Upper lobe of left lung (tissue), 6 donors: ENCODE results near the gene GEMIN7. TPM values are rescaled to one million over a fixed set of nuclear protein-coding genes. Genes with fewer than 3 reads are reported as not detected.

ENCODE experiments used
- ATAC-seq, 2 donors: fragments of 200-7000 bp; cut with Tn5 transposase; one replicate each; pipeline ENCODE4 v1.9.1; 2022; ENCODE audit warnings: mild to moderate bottlenecking in 2 of 2, moderate library complexity in 2 of 2; ENCODE audit not compliant: low FRiP score in 2 of 2
- DNase-seq, 2 donors: peaks; one replicate each; pipeline ENCODE4 v3.0.0-alpha.2; 2019 to 2020
- H3K27ac ChIP-seq, 4 donors: fragments of 200-600 bp; sonication (generic); one replicate each; pipeline ENCODE4 v1.5.1; 2016 to 2019
- H3K27me3 ChIP-seq, 4 donors: fragments of 200-600 bp; sonication (generic); one replicate each; pipeline ENCODE4 v1.5.1; 2017 to 2019
- H3K36me3 ChIP-seq, 4 donors: fragments of 200-600 bp; sonication (generic); one replicate each; pipeline ENCODE4 v1.5.1; 2016 to 2019
- H3K4me1 ChIP-seq, 4 donors: fragments of 200-600 bp; sonication (generic); one replicate each; pipeline ENCODE4 v1.5.1; 2018 to 2019
- H3K4me3 ChIP-seq, 4 donors: fragments of 200-600 bp; sonication (generic); one replicate each; pipeline ENCODE4 v1.5.1; 2017 to 2019; ENCODE audit warnings: mild to moderate bottlenecking in 2 of 4, moderate library complexity in 1 of 4
- H3K9me3 ChIP-seq, 4 donors: fragments of 200-600 bp; sonication (generic); one replicate each; pipeline ENCODE4 v1.5.1; 2018 to 2019
- CTCF ChIP-seq, 6 experiments: fragments of 450-650 bp in 4 of 6; fragments of 200-600 bp in 2 of 6; sonication (generic) in 2 of 6; IDR thresholded peaks; one replicate each; pipeline ENCODE4 v1.5.1; 2016 to 2019; ENCODE audit warnings: antibody characterized with exemption in 6 of 6
- EP300 ChIP-seq, 4 donors: sonication (generic); formaldehyde crosslinking; IDR thresholded peaks; one replicate each; pipeline ENCODE4 v1.5.1; 2017; ENCODE audit warnings: antibody characterized with exemption in 4 of 4, control low read depth in 2 of 4
- POLR2A ChIP-seq, 4 donors: fragments of 450-650 bp; IDR thresholded peaks; one replicate each; pipeline ENCODE4 v1.5.1; 2016 to 2017; ENCODE audit warnings: antibody characterized with exemption in 4 of 4, mild to moderate bottlenecking in 2 of 4
- POLR2AphosphoS5 ChIP-seq, 2 donors: sonication (generic); formaldehyde crosslinking; IDR thresholded peaks; one replicate each; pipeline ENCODE4 v1.5.1; 2017; ENCODE audit warnings: antibody characterized with exemption in 2 of 2
- WGBS, 2 donors: methylation state at CpG; one replicate each; pipeline ENCODE4 v1.1.5; 2017 to 2018; 5-methylcytosine and 5-hydroxymethylcytosine counted together
- total RNA-seq, 6 donors: library from RNA; depleted of rRNA in 4 of 6; stranded (reverse); fragments of >200 nt in 4 of 6; gene quantifications; one replicate each; pipeline versions ENCODE4 v1.1.0 to v1.2.1, GENCODE V29; 2016 to 2021
- donor health status: DM: no; HTN: no; CAD: no; lungs with moderate emphysema.
- donor health status: DM: no; HTN: yes; CAD: no; lungs with severe emphysema.

The GEMIN7 gene
- total RNA-seq, 6 donors from 2014 or later = 8.1 to 24.2 (median 13.5) TPM

- Histone ChIP-seq H3K4me1 (no peaks in the 10 kb centered on the region), H3K36me3 (peaks cover 56 to 100% (median 97%) of the 10 kb centered on the region in 4 donors), H3K9me3 (no peaks in the 10 kb centered on the region), H3K27me3 (no peaks in the 10 kb centered on the region), H3K27ac (no peak overlapping the region), H3K4me3 (no peak overlapping the region)
- peak in 1 of 2 donors; percentile 5 for ATAC-seq
- 89 to 92% methylated on average over 14 of the region's 14 CpGs for WGBS, 2 donors
- DNase-seq = no peak
- TF ChIP-seq EP300 (IDR thresholded peaks at IDR 0.05) (no peak), POLR2AphosphoS5 (IDR thresholded peaks at IDR 0.05) (no peak), CTCF (IDR thresholded peaks at IDR 0.05) (no peak), POLR2A (IDR thresholded peaks at IDR 0.05) (no peak)
These were observed 20.4 kb upstream of the GEMIN7 start for GRCh38 chr19:45058622-45059159.

GRCh38 chr19:45059258-45059965 is 19.6 kb upstream of the GEMIN7 start:
- Histone ChIP-seq H3K36me3 (peaks cover 58 to 100% (median 97%) of the 10 kb centered on the region in 4 donors), H3K27me3 (no peaks in the 10 kb centered on the region), H3K9me3 (no peaks in the 10 kb centered on the region), H3K4me3 (no peak overlapping the region), H3K4me1 (no peaks in the 10 kb centered on the region), H3K27ac (no peak overlapping the region)
- 72 to 89% methylated on average over 9 to 15 of the region's 16 CpGs for WGBS, 2 donors
- peak; percentile 78 to 83 (median 83) for TF ChIP-seq CTCF (IDR thresholded peaks at IDR 0.05)
- no peak for TF ChIP-seq POLR2A (IDR thresholded peaks at IDR 0.05)
- no peak for TF ChIP-seq POLR2AphosphoS5 (IDR thresholded peaks at IDR 0.05)
- no peak for TF ChIP-seq EP300 (IDR thresholded peaks at IDR 0.05)
- ATAC-seq (peak; percentile 75 to 80), DNase-seq (peak in 1 of 2 donors; percentile 74)

DNA sequence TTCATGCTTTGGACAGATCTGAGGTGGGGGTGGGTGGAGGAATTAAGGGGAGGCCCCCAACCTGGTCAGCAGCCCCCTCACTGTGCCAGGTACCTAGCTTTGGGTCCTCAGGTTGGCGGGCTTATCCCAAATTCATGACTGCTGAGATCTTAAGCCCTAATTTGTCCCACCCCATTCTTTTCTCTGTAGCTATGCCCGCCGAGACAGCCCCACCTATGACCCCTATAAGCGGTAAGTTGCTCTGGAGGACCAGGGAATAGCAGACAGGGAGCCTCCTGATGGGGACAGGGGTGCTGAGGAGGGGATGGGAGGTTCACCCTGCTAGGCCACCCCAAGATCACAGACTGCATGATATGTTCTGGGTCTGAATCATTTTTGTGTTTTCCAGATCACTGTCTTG is 17.1 kb upstream of the GEMIN7 start:
- Histone ChIP-seq H3K36me3 (peaks cover 47 to 100% (median 95%) of the 10 kb centered on the region in 4 donors), H3K4me3 (no peak overlapping the region), H3K27me3 (no peaks in the 10 kb centered on the region), H3K4me1 (no peaks in the 10 kb centered on the region), H3K9me3 (no peaks in the 10 kb centered on the region), H3K27ac (no peak overlapping the region)
- WGBS, 2 donors = 94 to 98% methylated on average over 4 of the region's 4 CpGs
- no peak for TF ChIP-seq POLR2A (IDR thresholded peaks at IDR 0.05)
- no peak for TF ChIP-seq CTCF (IDR thresholded peaks at IDR 0.05)
- no peak for TF ChIP-seq POLR2AphosphoS5 (IDR thresholded peaks at IDR 0.05)
- no peak for TF ChIP-seq EP300 (IDR thresholded peaks at IDR 0.05)
- DNase-seq (no peak), ATAC-seq (no peak)

DNA sequence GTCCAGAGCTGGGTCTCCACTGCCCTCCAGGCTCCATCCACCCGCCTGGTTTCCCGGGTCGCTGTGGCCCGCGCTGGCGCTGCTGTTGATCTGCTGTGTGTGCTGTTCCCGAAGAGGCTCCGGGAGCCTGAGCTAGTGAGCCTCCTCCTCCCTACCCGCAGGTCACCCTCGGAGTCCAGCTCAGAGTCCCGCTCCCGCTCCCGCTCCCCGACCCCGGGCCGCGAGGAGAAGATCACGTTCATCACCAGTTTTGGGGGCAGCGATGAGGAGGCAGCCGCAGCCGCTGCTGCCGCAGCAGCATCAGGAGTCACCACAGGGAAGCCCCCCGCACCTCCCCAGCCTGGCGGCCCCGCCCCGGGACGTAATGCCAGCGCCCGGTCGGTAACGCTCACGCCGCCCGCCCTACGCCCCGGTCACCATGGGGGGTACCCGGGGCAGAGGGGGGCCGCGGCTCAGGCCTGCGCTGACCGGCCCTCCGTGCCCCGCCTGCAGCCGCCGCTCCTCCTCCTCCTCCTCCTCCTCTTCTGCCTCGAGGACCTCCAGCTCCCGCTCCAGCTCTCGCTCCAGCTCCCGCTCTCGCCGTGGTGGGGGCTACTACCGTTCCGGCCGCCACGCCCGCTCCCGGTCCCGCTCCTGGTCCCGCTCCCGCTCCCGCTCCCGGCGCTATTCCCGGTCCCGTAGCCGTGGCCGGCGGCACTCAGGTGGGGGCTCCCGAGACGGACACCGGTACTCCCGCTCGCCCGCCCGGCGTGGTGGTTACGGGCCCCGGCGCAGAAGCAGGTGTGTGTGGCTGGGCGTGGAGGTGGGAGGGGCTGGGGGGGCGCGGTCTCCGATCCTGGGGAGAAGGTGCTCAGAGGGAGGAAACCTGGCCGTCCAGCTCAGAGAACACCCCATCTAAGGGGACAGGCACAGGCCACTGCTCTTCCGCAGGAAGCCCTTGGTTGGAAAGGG is 14.9 kb upstream of the GEMIN7 start:
- peak in 1 of 2 donors; percentile 83 for DNase-seq
- ATAC-seq = no peak
- WGBS, 2 donors = 97% methylated on average over 54 to 80 of the region's 85 CpGs
- no peaks in the 10 kb centered on the region for H3K9me3 ChIP-seq
- no peak overlapping the region for H3K4me3 ChIP-seq
- H3K36me3 ChIP-seq = peaks cover 43 to 100% (median 94%) of the 10 kb centered on the region in 4 donors
- no peaks in the 10 kb centered on the region for H3K4me1 ChIP-seq
- no peak for TF ChIP-seq POLR2AphosphoS5 (IDR thresholded peaks at IDR 0.05)
- TF ChIP-seq POLR2A (IDR thresholded peaks at IDR 0.05) = no peak
- TF ChIP-seq CTCF (IDR thresholded peaks at IDR 0.05) = no peak
- no peak for TF ChIP-seq EP300 (IDR thresholded peaks at IDR 0.05)
- H3K27ac ChIP-seq = no peak overlapping the region
- H3K27me3 ChIP-seq = no peaks in the 10 kb centered on the region
